HepG2 (cell line): ENCODE results near the gene KCNAB1. TPM values are rescaled to one million over a fixed set of nuclear protein-coding genes. Genes with fewer than 3 reads are reported as not detected.

Experiments
- ATAC-seq: fragments of 200-7000 bp; cut with Tn5 transposase; 3 replicates; pipeline ENCODE4 v1.9.1; 2020; ENCODE audit warnings: mild to moderate bottlenecking, moderate library complexity
- BruUV-seq: library from RNA; stranded (reverse); fragments of 400-500 nt; replicated peaks from 2 replicates; lab custom pipeline; 2021; lab: Mats Ljungman, UMichigan
- CTCF ChIA-PET: fragments of 300-600 bp; formaldehyde crosslinking; extraction: SDS; loops from one replicate; lab custom pipeline; 2021; ENCODE audit warnings: low total read pairs, inconsistent platforms, low intra/inter-chr PET ratio; lab: Yijun Ruan, JAX
- POLR2A ChIA-PET: fragments of 350-600 bp; sonication (Branson Sonifier 250); formaldehyde crosslinking; loops from one replicate; lab custom pipeline; 2020; ENCODE audit warnings: antibody characterized with exemption, inconsistent platforms; lab: Yijun Ruan, JAX
- DNase-seq: peaks from one replicate; pipeline ENCODE4 v3.0.0-alpha.2; 2015; ENCODE audit warnings: low spot score
- FAIRE-seq: peaks from 3 replicates; lab custom pipeline; 2011; peaks lifted over from hg19 to GRCh38; lab: Jason Lieb, UNC
- H2AFZ ChIP-seq: one replicate; pipeline ENCODE4 v1.6.1; 2011; ENCODE audit warnings: low read length, inconsistent platforms
- H3K27ac ChIP-seq: fragments of 300-600 bp; 3 replicates; pipeline ENCODE4 v1.8.0; 2011; ENCODE audit warnings: mixed run types, mild to moderate bottlenecking, mixed read lengths, low read length, inconsistent platforms; ENCODE audit not compliant: insufficient read depth; ENCODE audit errors: extremely low read length
- H3K27me3 ChIP-seq, 2 experiments: fragments of 200-600 bp in 1 of 2; 2 replicates in 1 of 2; 3 replicates in 1 of 2; pipeline versions ENCODE4 v1.6.0 to v1.8.0; 2011; ENCODE audit warnings: low read length in 2 of 2, mild to moderate bottlenecking in 2 of 2, moderate library complexity in 2 of 2, inconsistent platforms in 1 of 2; ENCODE audit not compliant: insufficient read depth in 2 of 2, control insufficient read depth in 1 of 2
- H3K36me3 ChIP-seq, 2 experiments: fragments of 200-600 bp in 1 of 2; replicated peaks in 1 of 2; 2 replicates in 1 of 2; 3 replicates in 1 of 2; pipeline versions ENCODE4 v1.5.1 to v1.8.0; 2011; ENCODE audit warnings: low read length in 2 of 2, inconsistent platforms in 1 of 2; ENCODE audit not compliant: insufficient read depth in 2 of 2, control insufficient read depth in 1 of 2
- H3K4me1 ChIP-seq: 2 replicates; pipeline ENCODE4 v1.5.1; 2012; ENCODE audit warnings: low read length, inconsistent platforms; ENCODE audit not compliant: insufficient read depth
- H3K4me2 ChIP-seq: 2 replicates; pipeline ENCODE4 v1.6.0; 2011; ENCODE audit warnings: low read depth, low read length, inconsistent platforms
- H3K4me3 ChIP-seq, 3 experiments: fragments of 200-600 bp in 1 of 3; sonication (generic), shearing (Covaris generic) in 1 of 3; replicated peaks in 1 of 3; 2 replicates each; pipeline ENCODE4 v1.5.1; 2011 to 2016; ENCODE audit warnings: low read length in 3 of 3, inconsistent platforms in 2 of 3, low read depth in 2 of 3, mild to moderate bottlenecking in 2 of 3, control low read depth in 1 of 3, mixed read lengths in 1 of 3; ENCODE audit not compliant: insufficient read depth in 1 of 3
- H3K79me2 ChIP-seq: one replicate; pipeline ENCODE4 v1.6.1; 2011; ENCODE audit warnings: low read length, inconsistent platforms; ENCODE audit not compliant: insufficient read depth
- H3K9ac ChIP-seq: 2 replicates; pipeline ENCODE4 v1.6.0; 2011; ENCODE audit warnings: mild to moderate bottlenecking, low read depth, low read length, inconsistent platforms; ENCODE audit not compliant: insufficient read depth
- H3K9me3 ChIP-seq: 2 replicates; pipeline ENCODE4 v1.5.1; 2012; ENCODE audit warnings: mild to moderate bottlenecking, low read length
- H4K20me1 ChIP-seq: 2 replicates; pipeline ENCODE4 v1.6.0; 2011; ENCODE audit warnings: inconsistent platforms, mild to moderate bottlenecking, low read length, moderate library complexity; ENCODE audit not compliant: insufficient read depth
- AGO1 ChIP-seq: fragments of 200-400 bp; formaldehyde crosslinking; IDR thresholded peaks from 2 replicates; pipeline ENCODE4 v1.6.1; 2017; ENCODE audit warnings: mild to moderate bottlenecking, low read depth, low read length, moderate library complexity; ENCODE audit not compliant: poor library complexity, severe bottlenecking
- CENPT ChIP-seq: sonication (generic); formaldehyde crosslinking; IDR thresholded peaks from 2 replicates; pipeline ENCODE4 v1.8.0; 2022; ENCODE audit warnings: low read depth, mild to moderate bottlenecking, moderate library complexity, missing genetic modification reagents
- E2F5 ChIP-seq: sonication (generic); formaldehyde crosslinking; conservative IDR thresholded peaks from 2 replicates; pipeline ENCODE4 v1.4.0; 2020; ENCODE audit warnings: missing genetic modification reagents
- FOXO4 ChIP-seq: sonication (generic); formaldehyde crosslinking; conservative IDR thresholded peaks from 2 replicates; pipeline ENCODE4 v1.8.1; 2023; ENCODE audit warnings: missing genetic modification reagents
- GABPA ChIP-seq, 2 experiments: IDR thresholded peaks; 2 replicates each; pipeline ENCODE4 v1.6.1; 2011 to 2016; ENCODE audit warnings: low read depth in 2 of 2, low read length in 1 of 2, missing biosample characterization in 1 of 2, missing genetic modification characterization in 1 of 2
- GMEB2 ChIP-seq: IDR thresholded peaks from 2 replicates; pipeline ENCODE4 v1.6.1; 2016; ENCODE audit warnings: missing biosample characterization, missing genetic modification reagents, low read depth
- MAFK ChIP-seq, 2 experiments: IDR thresholded peaks in 1 of 2; conservative IDR thresholded peaks in 1 of 2; 2 replicates each; pipeline ENCODE4 v1.6.1; 2011; ENCODE audit warnings: improper control_type of control experiment in 2 of 2, low read length in 2 of 2
- NCOA5 ChIP-seq: sonication (generic); formaldehyde crosslinking; IDR thresholded peaks from 2 replicates; pipeline ENCODE4 v1.4.0; 2020; ENCODE audit warnings: missing genetic modification reagents
- PHF21A ChIP-seq: sonication (generic); formaldehyde crosslinking; IDR thresholded peaks from 2 replicates; pipeline ENCODE4 v1.5.0; 2020; ENCODE audit warnings: mild to moderate bottlenecking, missing genetic modification reagents
- RBM22 ChIP-seq: fragments of 200-400 bp; formaldehyde crosslinking; optimal IDR thresholded peaks from 2 replicates; pipeline ENCODE3; 2017; ENCODE audit warnings: mild to moderate bottlenecking, low read length, moderate library complexity
- TBL1XR1 ChIP-seq: fragments of 150-350 bp; IDR thresholded peaks from 2 replicates; pipeline ENCODE4 v1.6.1; 2014; ENCODE audit warnings: borderline replicate concordance, low read length; ENCODE audit not compliant: partially characterized antibody
- ZFP37 ChIP-seq: sonication (generic); formaldehyde crosslinking; IDR thresholded peaks from 2 replicates; pipeline ENCODE4 v1.4.0; 2020; ENCODE audit warnings: missing genetic modification reagents, borderline replicate concordance
- ZNF512 ChIP-seq: sonication (generic); formaldehyde crosslinking; IDR thresholded peaks from 2 replicates; pipeline ENCODE4 v1.4.0; 2020; ENCODE audit warnings: mild to moderate bottlenecking, missing genetic modification reagents
- ZNF639 ChIP-seq: conservative IDR thresholded peaks from 2 replicates; pipeline ENCODE4 v1.6.1; 2018; ENCODE audit warnings: missing genetic modification reagents
- ZSCAN31 ChIP-seq: sonication (generic); formaldehyde crosslinking; IDR thresholded peaks from 2 replicates; pipeline ENCODE4 v1.5.0; 2020; ENCODE audit warnings: low read depth, mild to moderate bottlenecking, missing genetic modification reagents
- WGBS: methylation state at CpG from one replicate; pipeline ENCODE4 v1.1.6; 2017; ENCODE audit warnings: low lambda C conversion rate; 5-methylcytosine and 5-hydroxymethylcytosine counted together
- in situ Hi-C: cut with HindIII; loops from 2 replicates; pipeline ENCODE4 v1.10.0; 2017; ENCODE audit warnings: low pct_unique_long_range_greater_than_20kb; ENCODE audit not compliant: extremely low pct_ligation_motif_present
- intact Hi-C: fragments of 100-400 bp; cut with micrococcal nuclease; formaldehyde crosslinking; loops from one replicate; pipeline ENCODE4 v1.10.0; 2022; ENCODE audit not compliant: unreplicated experiment
- polyA plus RNA-seq, 8 experiments: library from polyadenylated mRNA; depleted of rRNA in 3 of 8; stranded (reverse) in 7 of 8; unstranded in 1 of 8; fragments of >200 nt; fragmentation: Illumina TruSeq in 4 of 8; extraction: Trizol in 4 of 8; gene quantifications; 2 replicates each; pipeline versions ENCODE4 v1.2.1 to v1.2.3, GENCODE V29; 2011 to 2016; ENCODE audit warnings: low read depth in 4 of 8, missing spikeins in 1 of 8, mixed read lengths in 1 of 8; ENCODE audit not compliant: insufficient read depth in 1 of 8
- total RNA-seq, 5 experiments: library from RNA; depleted of rRNA; stranded (reverse); fragments of >200 nt; fragmentation: Illumina TruSeq; extraction: Trizol; gene quantifications; 2 replicates each; pipeline ENCODE4 v1.2.3, GENCODE V29; 2016; ENCODE audit warnings: low read depth in 1 of 5

KCNAB1 gene
- total and polyA plus RNA-seq, 2 of the 13 experiments (the other 11 are each of a cell fraction or from before 2014, with no cell fraction given), result not detected

- H3K4me3 ChIP-seq, result no peak overlapping the region
- H3K9ac ChIP-seq, result no peak overlapping the region
- H3K79me2 ChIP-seq, result no peaks in the 10 kb centered on the region
- peaks cover 0 to 9% of the 10 kb centered on the region in 2 experiments; a peak in 2 of 5 replicates for H3K27me3 ChIP-seq
- DNase-seq (no peak), FAIRE-seq (no peak), ATAC-seq (no peak)
- TF ChIP-seq CENPT (CRISPR knock-in tag) (no peak), GMEB2 (no peak), ZNF639 (CRISPR knock-in tag) (no peak), RBM22 (no peak), FOXO4 (CRISPR knock-in tag) (no peak), PHF21A (CRISPR knock-in tag) (no peak), AGO1 (no peak), ZFP37 (CRISPR knock-in tag) (no peak), E2F5 (CRISPR knock-in tag) (no peak), ZSCAN31 (CRISPR knock-in tag) (no peak), MAFK (conservative IDR thresholded peaks at IDR 0.05 in 1 of 2, IDR thresholded peaks at IDR 0.05 in 1 of 2; ENCODE audit: low read length in 2 of 2) (no peak), NCOA5 (CRISPR knock-in tag) (no peak), GABPA (IDR thresholded peaks at IDR 0.05; ENCODE audit: low read depth, low read length) (no peak), GABPA (CRISPR knock-in tag; IDR thresholded peaks at IDR 0.05; ENCODE audit: low read depth) (no peak), ZNF512 (CRISPR knock-in tag) (no peak), TBL1XR1 (no peak)
- ChIA-PET POLR2A (no interaction called here), CTCF (no interaction called here)
- no peak overlapping the region for H2AFZ ChIP-seq
- intact Hi-C loops (no loop called here), in situ Hi-C loops (no loop called here)
- 0% methylated on average over 2 of the region's 2 CpGs for WGBS
- H3K4me1 ChIP-seq, result no peaks in the 10 kb centered on the region
- H3K36me3 ChIP-seq, result no peaks in the 10 kb centered on the region
- no peaks in the 10 kb centered on the region for H3K9me3 ChIP-seq
- no peak overlapping the region for H3K4me2 ChIP-seq
- BruUV-seq, result no TSS peak
- H3K27ac ChIP-seq, result no peak overlapping the region
- no peaks in the 10 kb centered on the region for H4K20me1 ChIP-seq
Observed at GRCh38 chr3:156418428-156418827, 298.1 kb downstream of the KCNAB1 start.
